ENCODE results near the gene IGFBP2.

IGFBP2 gene

DNA sequence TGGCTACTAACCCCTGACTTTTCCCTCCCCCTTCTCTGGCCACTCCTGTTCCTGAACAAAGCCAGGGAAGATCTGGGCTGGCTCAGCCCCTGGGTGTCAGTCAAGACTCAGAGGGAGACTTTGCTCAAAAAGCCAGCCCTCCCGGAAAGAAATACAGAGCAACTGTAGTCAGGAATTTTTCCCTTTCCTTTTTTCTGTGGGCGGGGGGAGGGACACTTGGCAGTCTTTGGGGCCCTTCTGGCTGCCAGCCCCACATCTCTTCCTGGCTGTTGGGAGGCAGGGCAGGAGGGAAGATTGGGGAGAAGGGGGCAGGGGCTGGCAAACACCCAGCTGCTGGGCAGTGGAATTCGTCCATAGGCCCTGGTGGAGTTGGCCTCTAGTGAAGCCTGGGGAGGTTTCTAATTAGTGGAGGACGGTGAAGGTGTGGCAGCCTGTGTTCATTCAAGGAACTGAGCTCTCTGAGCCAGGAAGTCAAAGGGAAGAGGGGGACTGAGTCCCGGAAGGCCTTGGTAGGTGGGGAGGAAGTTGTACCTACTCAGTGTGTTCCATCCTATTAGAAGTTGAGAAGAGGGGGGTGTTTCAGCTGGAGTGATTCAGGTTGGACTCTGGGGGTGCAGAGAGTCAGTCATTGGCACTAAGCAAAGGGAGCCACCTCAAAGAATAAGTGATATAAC lies 10.9 kb downstream of the IGFBP2 start:
- DNase-seq = no peak

DNA sequence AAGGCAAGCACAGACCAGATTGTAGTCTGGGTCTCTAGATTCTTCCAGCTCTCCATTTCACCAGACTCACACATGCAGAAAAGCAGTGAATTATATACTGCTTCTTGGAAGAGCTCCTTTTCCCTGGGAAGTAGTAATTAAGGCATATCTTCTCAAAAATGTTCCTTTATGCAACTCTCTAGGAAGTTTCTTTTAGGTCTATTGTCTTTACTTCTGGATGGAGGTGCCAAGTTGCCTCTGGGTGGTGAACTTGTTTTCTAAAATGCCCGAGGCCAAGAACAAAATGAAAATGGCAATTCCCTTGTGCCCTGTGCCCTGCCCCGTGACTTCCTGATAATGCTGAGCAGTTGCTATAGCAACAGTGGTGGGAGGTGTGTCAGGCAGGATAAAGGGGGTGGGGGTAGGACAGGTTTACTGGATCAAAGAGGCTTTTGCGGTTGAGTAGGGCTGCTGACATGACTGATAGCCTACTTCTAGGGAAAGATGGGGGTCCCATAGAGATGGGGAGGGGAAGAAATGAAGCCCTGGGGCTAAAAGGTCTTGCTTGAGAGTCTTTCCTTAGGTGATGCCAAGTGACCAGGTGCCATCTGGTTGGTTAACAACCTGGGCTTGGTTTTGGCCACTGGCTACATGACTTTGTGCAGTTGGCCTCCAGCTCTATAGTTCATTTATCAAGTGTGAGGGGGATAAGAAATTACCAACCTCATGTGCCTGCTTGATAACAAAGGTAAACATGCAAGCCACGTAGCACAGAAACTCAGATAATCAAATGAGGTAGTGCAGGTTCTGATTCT lies 11.8 kb downstream of the IGFBP2 start:
- DNase-seq = no peak

- DNase-seq = no peak
Measured at GRCh38 chr2:216645636-216645950, 12.4 kb downstream of the IGFBP2 start.

GRCh38 chr2:216646116-216646515 lies 12.9 kb downstream of the IGFBP2 start:
- DNase-seq = no peak

GRCh38 chr2:216648105-216648504 lies 14.9 kb downstream of the IGFBP2 start:
- DNase-seq = no peak

DNA sequence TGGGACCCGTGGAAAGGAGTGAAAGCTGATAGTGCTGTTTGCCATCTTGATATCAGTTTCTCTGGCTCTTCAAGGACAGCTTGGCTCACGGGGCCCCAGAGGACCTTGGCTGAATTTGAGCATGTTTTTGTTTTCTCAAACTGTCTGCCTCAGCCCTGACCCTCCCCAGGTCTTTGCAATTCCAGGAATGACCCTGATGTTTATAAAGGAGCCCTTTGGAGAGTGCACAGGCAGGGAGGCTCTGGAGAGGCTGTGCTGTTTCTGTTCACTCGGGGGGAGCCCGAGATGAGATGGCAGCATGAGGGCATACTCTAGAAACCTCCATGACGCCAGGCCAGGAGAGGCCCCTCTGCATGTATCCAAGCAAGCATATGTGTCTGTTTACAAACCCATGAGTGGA lies 16.4 kb downstream of the IGFBP2 start:
- no peak for DNase-seq

GRCh38 chr2:216650626-216651257 lies 17.5 kb downstream of the IGFBP2 start:
- DNase-seq = no peak

- peak; percentile 27 for DNase-seq
Measured at GRCh38 chr2:216651351-216651881, 18.2 kb downstream of the IGFBP2 start.

GRCh38 chr2:216652566-216652965 lies 19.3 kb downstream of the IGFBP2 start:
- no peak for DNase-seq

- no peak for DNase-seq
Measured at GRCh38 chr2:216653093-216653799, 20.0 kb downstream of the IGFBP2 start.

DNA sequence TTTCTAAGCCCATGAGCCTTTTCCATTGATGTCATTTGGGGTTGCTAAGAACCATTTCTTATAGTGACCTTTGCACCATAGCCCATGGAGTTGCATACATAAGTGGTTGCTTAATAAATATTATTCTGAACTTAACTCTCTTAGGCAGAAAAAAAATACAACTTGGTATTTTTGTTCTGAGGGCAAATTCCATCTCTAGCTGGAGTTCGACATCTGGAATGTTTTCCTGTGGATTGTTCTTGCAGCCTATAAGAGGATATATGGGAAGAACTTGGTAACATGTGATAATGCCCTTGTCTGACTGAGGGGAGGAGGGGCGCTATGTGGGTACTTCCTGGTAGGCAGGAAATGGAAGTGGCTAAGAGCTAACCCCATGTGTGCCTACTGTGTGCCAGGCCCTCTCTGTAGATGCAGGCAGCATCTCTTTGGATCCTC lies 20.7 kb downstream of the IGFBP2 start:
- DNase-seq = no peak

DNA sequence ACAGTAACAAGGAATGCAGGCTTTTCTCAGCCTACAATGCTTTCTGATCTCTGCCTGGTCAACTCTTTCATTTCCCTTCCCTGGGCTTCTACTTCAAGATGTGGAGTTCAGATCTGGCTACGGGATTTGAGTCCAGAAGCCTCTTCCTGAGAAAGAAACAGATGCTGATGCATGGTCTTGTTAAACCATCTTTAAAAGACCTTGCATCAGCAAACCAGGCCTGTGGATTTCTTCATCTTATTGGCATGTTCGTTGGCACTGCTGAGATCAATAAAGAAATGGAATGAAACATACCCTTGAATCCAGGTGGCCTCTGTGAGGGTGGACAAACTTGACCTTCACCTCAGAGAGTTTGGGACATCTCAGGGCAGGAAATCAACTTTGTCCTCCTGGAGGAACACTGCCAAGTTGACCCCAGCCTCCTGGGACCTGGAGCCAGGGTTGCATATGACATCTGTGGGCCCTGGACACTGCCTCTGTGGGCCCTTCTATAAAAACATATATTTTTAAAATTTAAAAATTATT lies 21.4 kb downstream of the IGFBP2 start:
- DNase-seq = no peak

DNA sequence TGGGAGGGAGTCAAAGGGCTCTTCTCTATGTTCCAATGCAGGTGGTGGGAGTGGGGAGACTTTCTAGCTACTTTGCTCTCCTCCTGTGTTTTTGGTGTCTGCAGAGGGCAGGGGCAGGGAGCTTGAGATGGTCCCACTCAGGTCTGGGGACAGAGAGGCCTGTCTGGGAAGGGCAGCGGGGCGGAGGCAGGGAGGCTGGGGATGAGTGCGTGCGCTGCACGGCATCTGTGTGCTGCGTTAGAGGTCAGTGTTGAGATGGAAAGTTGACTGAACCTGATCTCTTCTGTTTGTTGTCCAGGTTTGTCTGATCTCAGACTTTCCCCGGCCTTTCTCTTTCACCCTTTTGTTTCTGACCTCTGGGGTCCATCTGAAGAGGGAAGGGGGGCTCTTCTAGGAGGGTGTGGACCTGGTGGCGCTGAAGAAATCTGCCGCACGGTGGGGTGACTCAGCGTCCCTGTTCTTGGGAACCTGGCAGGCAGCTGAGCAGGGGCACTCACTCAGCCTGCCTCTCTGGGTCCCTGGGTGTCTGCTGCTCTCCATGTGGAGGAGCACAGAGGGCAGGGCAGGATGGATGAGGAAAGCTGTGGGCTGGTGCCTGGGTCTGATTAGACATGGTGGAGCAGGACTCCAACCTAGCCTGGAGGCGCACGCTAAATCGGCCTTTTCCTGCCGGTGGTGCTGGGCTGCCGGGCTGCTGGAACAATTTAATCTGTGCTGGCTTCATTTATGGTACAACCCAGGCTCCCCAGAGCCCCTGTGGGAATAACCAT lies 24.1 kb downstream of the IGFBP2 start:
- DNase-seq = no peak

DNA sequence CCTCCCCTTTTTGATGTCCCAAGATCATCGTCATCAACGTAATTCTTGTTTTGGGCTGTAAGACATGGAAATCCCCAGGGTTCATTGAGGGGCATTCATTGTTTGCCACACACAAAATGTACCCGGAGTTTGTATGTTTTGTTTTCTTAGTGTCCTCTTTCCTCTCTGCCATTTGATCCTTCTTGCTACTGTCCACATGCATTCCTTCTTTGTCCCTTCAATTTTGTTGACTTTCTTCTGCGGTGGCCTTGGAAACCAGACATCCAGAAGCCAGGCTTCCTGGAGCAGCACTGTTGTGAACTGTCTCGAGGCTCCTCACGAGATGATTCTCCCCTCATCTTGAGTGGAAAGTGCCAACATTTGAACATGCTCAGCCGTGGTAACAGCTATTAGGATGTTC lies 24.8 kb downstream of the IGFBP2 start:
- DNase-seq = no peak

DNA sequence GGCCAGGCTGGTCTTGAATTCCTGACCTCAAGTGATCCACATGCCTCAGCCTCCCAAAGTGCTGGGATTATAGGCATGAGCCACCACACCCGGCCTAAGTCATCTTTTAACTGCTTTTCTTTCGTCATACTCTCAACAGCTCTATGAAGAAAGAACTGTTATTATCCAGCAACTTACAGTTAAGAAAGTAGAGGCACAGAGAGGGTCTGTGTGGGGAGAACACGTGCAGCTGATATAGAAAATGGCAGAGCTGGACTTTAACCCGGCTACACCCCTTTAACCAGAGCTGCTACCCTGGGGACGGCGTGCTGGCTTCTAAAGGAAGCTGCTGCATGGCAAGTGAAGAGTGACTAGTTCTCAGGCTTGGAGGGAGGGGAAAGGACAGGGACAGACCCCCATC lies 25.5 kb downstream of the IGFBP2 start:
- DNase-seq = no peak

GRCh38 chr2:216659276-216659675 lies 26.1 kb downstream of the IGFBP2 start:
- DNase-seq = no peak

DNA sequence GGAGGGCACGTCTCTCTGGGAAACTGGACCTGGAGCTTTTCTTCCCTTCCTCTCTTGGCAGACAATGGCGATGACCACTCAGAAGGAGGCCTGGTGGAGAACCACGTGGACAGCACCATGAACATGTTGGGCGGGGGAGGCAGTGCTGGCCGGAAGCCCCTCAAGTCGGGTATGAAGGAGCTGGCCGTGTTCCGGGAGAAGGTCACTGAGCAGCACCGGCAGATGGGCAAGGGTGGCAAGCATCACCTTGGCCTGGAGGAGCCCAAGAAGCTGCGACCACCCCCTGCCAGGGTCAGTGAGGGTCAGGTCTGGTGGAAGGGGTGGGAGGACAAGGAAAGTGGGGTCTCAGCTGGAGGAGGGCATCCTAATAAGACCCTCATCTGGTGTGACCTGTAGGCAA lies 27.3 kb downstream of the IGFBP2 start:
- no peak for DNase-seq

DNA sequence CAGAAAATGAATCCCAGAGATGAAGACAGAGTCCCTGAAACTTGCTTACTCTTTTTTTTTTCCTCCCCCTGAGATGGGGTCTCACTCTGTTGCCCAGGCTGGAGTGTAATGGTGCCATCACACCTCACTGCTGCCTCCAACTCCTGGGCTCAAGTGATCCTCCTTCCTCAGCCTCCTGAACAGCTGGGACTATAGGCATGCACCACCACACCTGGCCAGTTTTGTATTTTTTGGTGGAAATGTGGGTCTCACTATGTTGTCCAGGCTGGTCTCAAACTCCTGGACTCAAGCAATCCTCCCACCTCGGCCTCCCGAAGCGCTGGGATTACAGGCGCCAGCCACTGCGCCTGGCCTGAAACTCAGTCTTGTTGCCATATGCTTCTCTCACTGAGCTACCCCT lies 27.8 kb downstream of the IGFBP2 start:
- DNase-seq = no peak

DNA sequence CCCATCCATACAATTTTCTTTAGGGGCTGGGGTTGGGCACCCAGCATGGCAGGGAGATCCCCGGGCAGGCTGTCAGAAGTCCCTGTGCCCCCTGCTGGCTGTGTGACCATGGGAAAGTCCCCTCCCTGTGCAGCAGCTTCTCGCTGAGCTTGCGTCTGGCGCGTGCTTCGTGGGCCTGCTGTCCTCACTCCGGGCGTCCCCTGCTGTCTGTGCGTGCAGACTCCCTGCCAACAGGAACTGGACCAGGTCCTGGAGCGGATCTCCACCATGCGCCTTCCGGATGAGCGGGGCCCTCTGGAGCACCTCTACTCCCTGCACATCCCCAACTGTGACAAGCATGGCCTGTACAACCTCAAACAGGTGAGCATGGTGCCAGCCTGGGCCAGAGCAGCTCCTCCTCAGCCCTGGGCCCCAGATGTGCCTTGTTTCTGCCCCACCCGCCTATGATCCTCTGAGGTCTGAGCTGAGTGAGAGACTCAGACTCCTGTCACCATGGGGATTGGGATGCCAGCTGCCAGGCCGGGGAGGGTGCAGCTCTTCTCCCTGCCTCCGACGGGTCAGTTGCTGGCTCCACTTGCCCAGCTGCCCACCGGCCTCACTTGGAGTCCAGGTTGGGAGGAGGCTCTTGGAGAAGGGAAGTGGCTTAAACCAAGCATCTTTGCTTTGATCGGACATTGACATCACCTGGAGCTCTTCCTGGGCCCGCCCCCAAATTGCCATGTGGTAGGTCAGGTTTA lies 28.6 kb downstream of the IGFBP2 start:
- no peak for DNase-seq

- no peak for DNase-seq
Measured at GRCh38 chr2:216663106-216663505, 29.9 kb downstream of the IGFBP2 start.

DNA sequence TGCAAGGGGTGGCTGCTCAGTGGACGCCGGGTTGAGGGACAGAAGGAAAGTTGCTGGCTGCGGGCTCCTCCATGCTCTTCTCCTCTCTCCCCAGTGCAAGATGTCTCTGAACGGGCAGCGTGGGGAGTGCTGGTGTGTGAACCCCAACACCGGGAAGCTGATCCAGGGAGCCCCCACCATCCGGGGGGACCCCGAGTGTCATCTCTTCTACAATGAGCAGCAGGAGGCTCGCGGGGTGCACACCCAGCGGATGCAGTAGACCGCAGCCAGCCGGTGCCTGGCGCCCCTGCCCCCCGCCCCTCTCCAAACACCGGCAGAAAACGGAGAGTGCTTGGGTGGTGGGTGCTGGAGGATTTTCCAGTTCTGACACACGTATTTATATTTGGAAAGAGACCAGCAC lies 30.6 kb downstream of the IGFBP2 start:
- no peak for DNase-seq
